GM12878 (cell line): Measurements from ENCODE around the gene SMTNL1. TPM values are rescaled to one million over a fixed set of nuclear protein-coding genes. Genes with fewer than 3 reads are reported as not detected.

Experiments used
- ATAC-seq: fragments of 200-7000 bp; cut with Tn5 transposase; 3 replicates; pipeline ENCODE4 v1.9.1; 2020; ENCODE audit warnings: mild to moderate bottlenecking, moderate library complexity
- BruUV-seq: library from RNA; stranded (reverse); fragments of 400-500 nt; replicated peaks from 2 replicates; lab custom pipeline; 2021; lab: Mats Ljungman, UMichigan
- CTCF ChIA-PET: fragments of 300-600 bp; sonication (Branson Sonifier 250); formaldehyde crosslinking; extraction: SDS; loops from one replicate; lab custom pipeline; 2021; ENCODE audit warnings: inconsistent platforms; lab: Yijun Ruan, JAX
- POLR2A ChIA-PET: fragments of 350-600 bp; formaldehyde crosslinking; extraction: SDS; loops from one replicate; lab custom pipeline; 2021; ENCODE audit warnings: inconsistent platforms; lab: Charles Lee
- RAD21 ChIA-PET: fragments of 300-600 bp; sonication (Branson Sonifier 250); formaldehyde crosslinking; loops from one replicate; lab custom pipeline; 2023; ENCODE audit warnings: antibody characterized with exemption; ENCODE audit not compliant: unreplicated experiment; lab: Charles Lee
- SMC1A ChIA-PET: fragments of 300-600 bp; sonication (Branson Sonifier 250); formaldehyde crosslinking; loops from one replicate; lab custom pipeline; 2023; ENCODE audit not compliant: unreplicated experiment, uncharacterized antibody; lab: Charles Lee
- DNase-seq: peaks from one replicate; pipeline ENCODE4 v3.0.0-alpha.2; 2011; ENCODE audit warnings: low read depth, low spot score
- FAIRE-seq: peaks from 3 replicates; lab custom pipeline; 2011; peaks lifted over from hg19 to GRCh38; lab: Jason Lieb, UNC
- H2AFZ ChIP-seq: 2 replicates; pipeline ENCODE4 v1.6.0; 2011; ENCODE audit warnings: low read depth, low read length, control low read depth; ENCODE audit not compliant: control insufficient read depth
- H3K27ac ChIP-seq: 2 replicates; pipeline ENCODE4 v1.5.1; 2011; ENCODE audit warnings: control low read depth; ENCODE audit not compliant: control insufficient read depth, insufficient read depth
- H3K27me3 ChIP-seq, 2 experiments: replicated peaks in 1 of 2; 2 replicates each; pipeline versions ENCODE4 v1.6.0 to v1.6.1; 2011; ENCODE audit warnings: low read length in 1 of 2; ENCODE audit not compliant: control insufficient read depth in 2 of 2, insufficient read depth in 2 of 2
- H3K36me3 ChIP-seq, 2 experiments: 2 replicates each; pipeline ENCODE4 v1.5.1; 2011; ENCODE audit warnings: low read length in 1 of 2; ENCODE audit not compliant: control insufficient read depth in 2 of 2, insufficient read depth in 2 of 2
- H3K4me1 ChIP-seq: 2 replicates; pipeline ENCODE4 v1.6.1; 2011; ENCODE audit warnings: mild to moderate bottlenecking, low read length, moderate library complexity, mixed read lengths; ENCODE audit not compliant: control insufficient read depth, insufficient read depth
- H3K4me2 ChIP-seq: 2 replicates; pipeline ENCODE4 v1.6.0; 2011; ENCODE audit warnings: control low read depth; ENCODE audit not compliant: control insufficient read depth, insufficient read depth
- H3K4me3 ChIP-seq: fragments of 200-600 bp; sonication (generic); 2 replicates; pipeline ENCODE4 v1.5.1; 2016
- H3K79me2 ChIP-seq: 2 replicates; pipeline ENCODE4 v1.6.0; 2011; ENCODE audit warnings: low read length; ENCODE audit not compliant: control insufficient read depth, insufficient read depth
- H3K9ac ChIP-seq: 2 replicates; pipeline ENCODE4 v1.8.0; 2011; ENCODE audit warnings: low read length, control low read depth, mixed read lengths; ENCODE audit not compliant: control insufficient read depth, insufficient read depth
- H3K9me3 ChIP-seq: replicated peaks from 3 replicates; pipeline ENCODE4 v1.5.1; 2011; ENCODE audit warnings: mild to moderate bottlenecking, low read length; ENCODE audit not compliant: control insufficient read depth, insufficient read depth
- H4K20me1 ChIP-seq: 2 replicates; pipeline ENCODE4 v1.6.0; 2011; ENCODE audit not compliant: control insufficient read depth, insufficient read depth
- MLLT1 ChIP-seq: fragments of 450-650 bp; IDR thresholded peaks from 2 replicates; pipeline ENCODE4 v1.6.1; 2016; ENCODE audit warnings: mild to moderate bottlenecking
- RB1 ChIP-seq: fragments of 450-650 bp; formaldehyde crosslinking; IDR thresholded peaks from 2 replicates; pipeline ENCODE4 v1.6.1; 2017; ENCODE audit warnings: mild to moderate bottlenecking, borderline replicate concordance
- REST ChIP-seq: IDR thresholded peaks from 2 replicates; pipeline ENCODE4 v1.6.1; 2012; ENCODE audit warnings: mild to moderate bottlenecking, low read depth, low read length
- SP1 ChIP-seq: IDR thresholded peaks from one replicate; pipeline ENCODE4 v1.6.1; 2011; ENCODE audit warnings: low read depth, low read length
- ZNF592 ChIP-seq: fragments of 450-650 bp; IDR thresholded peaks from 2 replicates; pipeline ENCODE4 v1.6.1; 2017; ENCODE audit warnings: mild to moderate bottlenecking, moderate library complexity
- ZNF687 ChIP-seq: fragments of 450-650 bp; IDR thresholded peaks from 2 replicates; pipeline ENCODE4 v1.6.1; 2017; ENCODE audit warnings: mild to moderate bottlenecking, moderate library complexity
- WGBS: methylation state at CpG from one replicate; pipeline ENCODE4 v1.1.6; 2016; ENCODE audit warnings: low lambda C conversion rate; ENCODE audit not compliant: insufficient replicate concordance, insufficient coverage; ENCODE audit errors: missing lambda C conversion rate; 5-methylcytosine and 5-hydroxymethylcytosine counted together
- in situ Hi-C: fragments of 300-500 bp; cut with MboI; formaldehyde crosslinking; loops from 9 replicates; pipeline ENCODE4 v1.14.3; 2018; ENCODE audit warnings: mixed read lengths
- intact Hi-C: fragments of 100-400 bp; cut with micrococcal nuclease; formaldehyde crosslinking; loops from one replicate; pipeline ENCODE4 v1.14.2; 2022; ENCODE audit not compliant: unreplicated experiment
- polyA plus RNA-seq, 11 experiments: library from polyadenylated mRNA; depleted of rRNA in 4 of 11; unstranded in 6 of 11; stranded (reverse) in 5 of 11; fragments of >200 nt; fragmentation: Nextera tagmentation in 4 of 11; fragmentation: Illumina TruSeq in 1 of 11; extraction: Ambion mirVana in 4 of 11; extraction: Trizol in 1 of 11; gene quantifications; 1 replicate in 1 of 11; 2 replicates in 10 of 11; pipeline versions ENCODE4 v1.2.1 to v1.2.3, GENCODE V29; 2011 to 2016; ENCODE audit warnings: inconsistent platforms in 2 of 11, missing spikeins in 2 of 11, low read depth in 1 of 11
- total RNA-seq, 4 experiments: library from RNA; depleted of rRNA in 3 of 4; stranded (reverse); fragments of >200 nt in 3 of 4; fragmentation: Illumina TruSeq in 1 of 4; extraction: Trizol in 1 of 4; gene quantifications; 2 replicates each; pipeline versions ENCODE4 v1.2.1 to v1.2.3, GENCODE V29; 2013 to 2021

The SMTNL1 gene
- total and polyA plus RNA-seq, 10 of the 15 experiments (the other 5 are each of a cell fraction or from before 2014, with no cell fraction given) = 0.06 to 0.17 (median 0.10) TPM; not detected in 7

- no peak for TF ChIP-seq REST
- TF ChIP-seq MLLT1 = no peak
- no peak for TF ChIP-seq RB1
Measured at GRCh38 chr11:57556041-57556440, 18.6 kb downstream of the SMTNL1 start (continued).

GRCh38 chr11:57560146-57560545 lies 22.8 kb downstream of the SMTNL1 start:
- POLR2A ChIA-PET = no interaction called here
- H3K79me2 ChIP-seq = peaks cover 35% of the 10 kb centered on the region
- TF ChIP-seq SP1 (no peak), ZNF687 (no peak), ZNF592 (no peak)

More at GRCh38 chr11:57560146-57560545, 22.8 kb downstream of the SMTNL1 start:
- H3K4me1 ChIP-seq = no peaks in the 10 kb centered on the region; the same call in 1 of the 2 replicates
- no peak overlapping the region for H3K9ac ChIP-seq
- H4K20me1 ChIP-seq = no peaks in the 10 kb centered on the region
- no peak overlapping the region for H3K27ac ChIP-seq
- no peak overlapping the region for H3K4me2 ChIP-seq
- no peaks in the 10 kb centered on the region for H3K9me3 ChIP-seq
- no peak overlapping the region for H3K4me3 ChIP-seq
- RAD21 ChIA-PET = no interaction called here
- SMC1A ChIA-PET = interaction anchor here (0.6 kb wide), 1 partner anchor 92 kb away, joined by 3 read pairs; no protein-coding TSS in a partner anchor
- CTCF ChIA-PET = interaction anchor here (0.6 to 1.0 kb wide), 3 partner anchors 9 to 81 kb away, joined by 3 read pairs; no protein-coding TSS in a partner anchor
- H2AFZ ChIP-seq = no peak overlapping the region
- BruUV-seq = no TSS peak
- in situ Hi-C loops = no loop called here
- H3K27me3 ChIP-seq = no peaks in the 10 kb centered on the region
- 100% methylated on average over 4 of the region's 4 CpGs for WGBS
- FAIRE-seq (no peak), DNase-seq (no peak), ATAC-seq (no peak)
- intact Hi-C loops = loop anchor here (10.0 kb wide), 1 partner anchor 225 kb away; no protein-coding TSS in a partner anchor
- peaks cover 13 to 32% of the 10 kb centered on the region in 2 experiments for H3K36me3 ChIP-seq
